Measurements from ENCODE around the gene IGSF11.
"Not testable (repeated sequence)": the region's sequence is repeated elsewhere in the genome, so short reads cannot be mapped to it uniquely, and the experiment has no call there.

Gene IGSF11

GRCh38 chr3:118988198-118989130, 46.2 kb downstream of the IGSF11 start:
- FAIRE-seq: no peak

- no peak for FAIRE-seq
Measured at GRCh38 chr3:118987477-118987876, 47.2 kb downstream of the IGSF11 start.

GRCh38 chr3:118986734-118987133, 47.9 kb downstream of the IGSF11 start:
- no peak for FAIRE-seq

- no peak for FAIRE-seq
Measured at GRCh38 chr3:118984699-118985098, 49.9 kb downstream of the IGSF11 start.

GRCh38 chr3:118981494-118982134, 53.0 kb downstream of the IGSF11 start:
- FAIRE-seq: no peak

GRCh38 chr3:118980832-118981231, 53.8 kb downstream of the IGSF11 start:
- FAIRE-seq: no peak

- no peak for FAIRE-seq
Measured at GRCh38 chr3:118978393-118978758, 56.3 kb downstream of the IGSF11 start.

- FAIRE-seq: no peak
Measured at GRCh38 chr3:118977671-118978392, 56.8 kb downstream of the IGSF11 start.

- no peak for FAIRE-seq
Measured at GRCh38 chr3:118977118-118977517, 57.5 kb downstream of the IGSF11 start.

- FAIRE-seq: not testable (repeated sequence)
Measured at GRCh38 chr3:118975476-118975875, 59.2 kb downstream of the IGSF11 start.

- FAIRE-seq: no peak
Measured at GRCh38 chr3:118974356-118975097, 60.1 kb downstream of the IGSF11 start.

- FAIRE-seq: no peak
Measured at GRCh38 chr3:118973050-118973449, 61.6 kb downstream of the IGSF11 start.

- FAIRE-seq: no peak
Measured at GRCh38 chr3:118970819-118971218, 63.8 kb downstream of the IGSF11 start.

GRCh38 chr3:118968640-118969039, 66.0 kb downstream of the IGSF11 start:
- FAIRE-seq: no peak

- FAIRE-seq: no peak
Measured at GRCh38 chr3:118968111-118968510, 66.5 kb downstream of the IGSF11 start.

GRCh38 chr3:118966700-118967099, 67.9 kb downstream of the IGSF11 start:
- no peak for FAIRE-seq

- FAIRE-seq: no peak
Measured at GRCh38 chr3:118963711-118964110, 70.9 kb downstream of the IGSF11 start.

GRCh38 chr3:118960876-118961450, 73.7 kb downstream of the IGSF11 start:
- FAIRE-seq: no peak

GRCh38 chr3:118955914-118956556, 78.6 kb downstream of the IGSF11 start:
- FAIRE-seq: no peak

GRCh38 chr3:118951089-118951488, 83.6 kb downstream of the IGSF11 start:
- no peak for FAIRE-seq

GRCh38 chr3:118949113-118949760, 85.4 kb downstream of the IGSF11 start:
- FAIRE-seq: no peak

Measured in TTC549 (cell line).